ENCODE results near the gene ILKAP. TPM values are rescaled to one million over a fixed set of nuclear protein-coding genes. Genes with fewer than 3 reads are reported as not detected.

ILKAP gene
- polyA plus RNA-seq, 1 experiment: 31.1 TPM

DNA sequence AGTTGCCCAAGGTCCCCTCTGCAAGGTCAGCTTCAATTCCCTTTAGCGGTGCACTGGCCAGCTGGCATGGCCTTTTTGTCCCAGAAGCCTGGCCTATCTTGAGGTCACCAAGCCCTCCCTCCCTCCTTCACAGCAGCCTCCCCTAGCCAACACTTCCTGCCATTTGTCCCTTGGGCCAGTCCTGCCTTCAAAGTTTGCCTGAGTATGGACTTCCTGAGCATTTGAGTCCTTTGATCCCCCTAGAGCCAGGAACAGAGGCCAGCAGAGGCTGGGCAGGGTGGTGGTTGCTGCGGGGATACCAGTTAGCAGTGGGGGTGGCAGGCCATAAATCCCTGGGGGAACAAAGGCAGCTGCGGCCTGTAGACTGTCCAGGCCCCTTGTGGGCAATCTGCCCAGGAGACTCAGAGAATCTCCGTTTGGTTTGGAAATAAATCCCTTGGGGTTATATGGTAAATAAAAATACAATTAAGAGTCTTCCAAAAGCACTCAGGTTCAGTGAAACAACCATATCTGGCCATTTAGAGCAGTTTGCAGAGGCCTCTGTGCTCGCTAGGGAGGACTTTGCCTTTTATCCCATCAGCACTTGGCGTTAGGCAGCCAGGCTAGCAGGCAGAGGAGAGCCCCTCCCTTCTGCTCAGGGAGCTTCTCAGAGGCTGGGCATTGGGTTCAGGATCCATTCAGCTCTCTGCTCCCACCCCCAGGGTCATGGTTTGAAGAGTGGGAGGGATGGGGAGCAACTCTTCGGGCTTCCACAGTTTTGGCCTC is 39.4 kb upstream of the ILKAP start:
- Histone ChIP-seq H3K4me3 (ENCODE audit: low read depth, low read length) (no peak overlapping the region), H3K27me3 (ENCODE audit: control insufficient read depth, insufficient read depth, low read length) (peaks cover 9% of the 10 kb centered on the region), H3K36me3 (ENCODE audit: control insufficient read depth, insufficient read depth, low read length) (0 out of 2 replicates have a peak, but pooled peaks cover 2% of the 10 kb centered on the region)
- ChIA-PET POLR2A (no interaction called here), CTCF (interaction anchor here (0.6 to 1.3 kb wide), 5 partner anchors 20 to 343 kb away, joined by 3 read pairs; no protein-coding TSS in a partner anchor)
- TF ChIP-seq, protein P1, sequence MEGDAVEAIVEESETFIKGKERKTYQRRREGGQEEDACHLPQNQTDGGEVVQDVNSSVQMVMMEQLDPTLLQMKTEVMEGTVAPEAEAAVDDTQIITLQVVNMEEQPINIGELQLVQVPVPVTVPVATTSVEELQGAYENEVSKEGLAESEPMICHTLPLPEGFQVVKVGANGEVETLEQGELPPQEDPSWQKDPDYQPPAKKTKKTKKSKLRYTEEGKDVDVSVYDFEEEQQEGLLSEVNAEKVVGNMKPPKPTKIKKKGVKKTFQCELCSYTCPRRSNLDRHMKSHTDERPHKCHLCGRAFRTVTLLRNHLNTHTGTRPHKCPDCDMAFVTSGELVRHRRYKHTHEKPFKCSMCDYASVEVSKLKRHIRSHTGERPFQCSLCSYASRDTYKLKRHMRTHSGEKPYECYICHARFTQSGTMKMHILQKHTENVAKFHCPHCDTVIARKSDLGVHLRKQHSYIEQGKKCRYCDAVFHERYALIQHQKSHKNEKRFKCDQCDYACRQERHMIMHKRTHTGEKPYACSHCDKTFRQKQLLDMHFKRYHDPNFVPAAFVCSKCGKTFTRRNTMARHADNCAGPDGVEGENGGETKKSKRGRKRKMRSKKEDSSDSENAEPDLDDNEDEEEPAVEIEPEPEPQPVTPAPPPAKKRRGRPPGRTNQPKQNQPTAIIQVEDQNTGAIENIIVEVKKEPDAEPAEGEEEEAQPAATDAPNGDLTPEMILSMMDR (IDR thresholded peaks at IDR 0.05; ENCODE audit: insufficient read depth, low read depth, low read length): no peak
- no peak for DNase-seq (ENCODE audit: low read depth)

DNA sequence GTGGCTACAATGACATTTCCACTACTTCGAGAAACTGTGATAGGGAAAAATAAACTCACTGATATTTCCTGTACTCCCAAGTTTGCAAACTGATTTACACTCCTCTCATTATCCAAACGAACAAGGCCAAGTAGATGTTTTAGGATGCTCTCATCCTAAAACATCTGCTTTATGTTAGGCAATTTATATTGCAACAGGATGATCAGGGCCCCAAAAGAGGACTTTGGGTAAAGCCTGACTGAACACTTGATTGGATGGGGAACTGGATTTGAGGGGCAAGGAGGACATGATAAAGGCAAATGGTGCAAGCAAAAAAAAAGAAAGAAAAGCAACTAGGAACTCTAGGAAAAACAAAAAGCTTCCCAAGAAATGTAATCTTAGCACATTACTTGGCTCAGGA is 38.5 kb upstream of the ILKAP start:
- TF ChIP-seq, protein P1 (IDR thresholded peaks at IDR 0.05; ENCODE audit: insufficient read depth, low read depth, low read length): no peak
- ChIA-PET CTCF (interaction anchor here (0.6 to 1.3 kb wide), 2 partner anchors 21 to 109 kb away, joined by 3 read pairs; no protein-coding TSS in a partner anchor), POLR2A (no interaction called here)
- Histone ChIP-seq H3K36me3 (ENCODE audit: control insufficient read depth, insufficient read depth, low read length) (0 out of 2 replicates have a peak, but pooled peaks cover 2% of the 10 kb centered on the region), H3K27me3 (ENCODE audit: control insufficient read depth, insufficient read depth, low read length) (peaks cover 12% of the 10 kb centered on the region), H3K4me3 (ENCODE audit: low read depth, low read length) (no peak overlapping the region)
- DNase-seq (ENCODE audit: low read depth): no peak

DNA sequence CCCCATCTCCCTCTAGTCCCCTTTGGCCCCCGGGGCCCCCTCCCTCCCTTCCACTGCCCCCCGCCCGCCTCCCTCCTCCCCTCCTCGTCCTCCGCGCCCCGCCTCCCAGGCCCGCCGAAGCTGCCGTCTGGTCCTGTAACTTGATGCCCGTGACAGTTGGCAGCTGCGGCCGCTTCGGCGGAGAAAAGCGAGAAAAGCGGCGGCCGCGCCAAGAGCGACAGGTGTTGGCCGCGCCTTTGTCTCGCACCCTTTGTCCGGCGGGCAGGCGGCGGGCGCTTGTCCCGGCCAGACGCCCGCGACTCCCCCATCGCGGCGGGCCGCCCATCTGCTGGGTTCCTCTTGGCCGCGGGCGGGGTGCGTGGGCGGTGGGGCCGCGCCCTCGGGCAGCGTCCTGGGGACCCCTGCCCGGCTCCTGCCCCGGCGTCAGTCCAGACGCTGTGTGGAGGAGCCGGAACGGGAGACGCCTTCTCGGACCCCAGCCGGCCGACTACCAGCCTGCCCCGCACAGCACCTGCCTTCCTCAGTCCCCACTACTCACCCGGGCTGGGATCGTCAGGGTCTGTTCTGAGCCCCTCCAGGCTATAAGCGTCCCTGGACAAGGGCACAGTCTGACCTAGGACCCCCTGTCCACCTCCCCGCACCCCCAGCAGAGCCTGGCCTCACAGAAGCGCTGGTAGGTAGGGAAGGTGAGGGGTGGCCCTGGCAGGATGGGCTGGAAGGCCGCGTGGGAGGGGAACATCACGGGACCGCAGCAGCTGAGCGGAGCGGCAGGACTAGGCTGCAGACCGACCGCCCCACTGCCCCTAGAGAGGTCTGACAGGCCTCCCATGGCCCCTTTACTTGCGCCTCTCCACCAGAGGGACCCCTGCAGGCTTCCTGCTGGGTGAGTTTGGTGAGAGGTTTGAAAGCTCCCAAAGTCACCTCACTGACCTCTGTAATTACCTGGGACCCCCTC is 37.5 kb upstream of the ILKAP start:
- TF ChIP-seq, protein P1 (IDR thresholded peaks at IDR 0.05; ENCODE audit: insufficient read depth, low read depth, low read length): no peak
- peaks cover 16% of the 10 kb centered on the region for H3K27me3 ChIP-seq (ENCODE audit: control insufficient read depth, insufficient read depth, low read length)
- ChIA-PET CTCF (no interaction called here), POLR2A (no interaction called here)
- 0 out of 2 replicates have a peak, but pooled peaks cover 2% of the 10 kb centered on the region for H3K36me3 ChIP-seq (ENCODE audit: control insufficient read depth, insufficient read depth, low read length)
- DNase-seq (ENCODE audit: low read depth): no peak
- H3K4me3 ChIP-seq (ENCODE audit: low read depth, low read length): no peak overlapping the region

DNA sequence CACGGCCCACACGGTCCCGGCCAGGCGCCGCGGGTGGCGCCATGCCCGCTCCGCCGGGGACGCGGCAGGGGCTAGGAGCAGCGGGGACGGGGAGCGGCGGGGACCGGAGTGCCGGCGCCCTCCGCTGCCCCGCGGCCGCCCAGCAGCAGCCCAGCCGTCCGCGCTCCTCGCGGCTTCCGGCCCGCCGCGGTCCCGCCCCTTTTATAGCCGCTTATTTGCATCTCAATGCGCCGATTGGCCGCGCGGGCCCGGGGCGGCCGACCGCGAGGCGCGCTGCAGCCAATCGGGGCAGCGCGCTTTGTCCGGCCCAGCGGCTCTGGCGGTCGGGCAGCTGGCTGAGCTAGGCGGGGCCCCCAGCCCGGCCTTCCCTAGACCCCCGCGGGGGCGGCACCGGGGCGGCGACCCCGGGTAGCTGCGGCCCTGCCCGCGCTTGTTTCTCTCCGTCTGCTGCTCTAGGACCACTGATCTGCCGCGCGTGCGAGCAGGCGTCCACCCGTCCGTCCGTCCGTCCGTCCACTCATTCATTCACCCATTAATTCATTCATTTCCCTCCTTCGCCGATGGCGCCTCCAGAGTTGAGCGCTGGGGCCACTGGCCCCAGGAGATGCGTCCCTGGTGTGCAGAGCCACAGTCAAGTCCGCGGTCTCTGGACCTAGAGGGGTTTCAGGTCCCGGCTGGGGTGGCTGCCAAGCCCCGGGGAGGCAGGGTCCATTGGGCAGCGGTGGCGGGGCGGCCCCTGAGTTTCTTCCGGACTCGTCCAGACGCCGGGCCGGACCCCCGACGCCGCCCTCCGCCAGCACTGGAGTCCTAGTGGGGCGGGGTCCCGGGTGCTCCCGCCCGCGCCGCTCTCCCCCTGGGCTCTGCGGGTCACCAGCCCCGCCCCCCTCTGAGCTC is 36.6 kb upstream of the ILKAP start, which contains the start of gene HES6:
HES6 (minus strand) TSS at position 176 of the 894 bp plus-strand sequence; CDS start at position 43, 133 bp downstream.
- Histone ChIP-seq H3K4me3 (ENCODE audit: low read depth, low read length) (peak within 1 kb of the TSS; percentile 54), H3K36me3 (ENCODE audit: control insufficient read depth, insufficient read depth, low read length) (0 out of 2 replicates have a peak, but pooled peaks cover under 1% of the 10 kb centered on the region), H3K27me3 (ENCODE audit: control insufficient read depth, insufficient read depth, low read length) (peaks cover 16% of the 10 kb centered on the region)
- no peak for DNase-seq (ENCODE audit: low read depth)
- CTCF ChIA-PET: interaction anchor here (1.7 kb wide), 1 partner anchor 23 kb away, joined by 8 read pairs; no protein-coding TSS in a partner anchor
- TF ChIP-seq, protein P1 (IDR thresholded peaks at IDR 0.05; ENCODE audit: insufficient read depth, low read depth, low read length): no peak
- POLR2A ChIA-PET: no interaction called here
